HG03558 (cell line): Measurements from ENCODE around the gene MYLK2.
"Not testable (repeated sequence)": the region's sequence is repeated elsewhere in the genome, so short reads cannot be mapped to it uniquely, and the experiment has no call there.

Source experiments
- ATAC-seq: cut with Tn5 transposase; IDR thresholded peaks from one replicate; pipeline ENCODE4 v1.9.1; 2021; ENCODE audit warnings: moderate number of reproducible peaks; ENCODE audit not compliant: unreplicated experiment; ENCODE audit errors: extremely low read depth

The MYLK2 gene

GRCh38 chr20:31814142-31814541, 5.0 kb upstream of the MYLK2 start:
- not testable (repeated sequence) for ATAC-seq

GRCh38 chr20:31815408-31816188, 3.6 kb upstream of the MYLK2 start:
- no peak for ATAC-seq

GRCh38 chr20:31816221-31816620, 2.9 kb upstream of the MYLK2 start:
- ATAC-seq = no peak

GRCh38 chr20:31817461-31817860, 1.7 kb upstream of the MYLK2 start:
- no peak for ATAC-seq

DNA sequence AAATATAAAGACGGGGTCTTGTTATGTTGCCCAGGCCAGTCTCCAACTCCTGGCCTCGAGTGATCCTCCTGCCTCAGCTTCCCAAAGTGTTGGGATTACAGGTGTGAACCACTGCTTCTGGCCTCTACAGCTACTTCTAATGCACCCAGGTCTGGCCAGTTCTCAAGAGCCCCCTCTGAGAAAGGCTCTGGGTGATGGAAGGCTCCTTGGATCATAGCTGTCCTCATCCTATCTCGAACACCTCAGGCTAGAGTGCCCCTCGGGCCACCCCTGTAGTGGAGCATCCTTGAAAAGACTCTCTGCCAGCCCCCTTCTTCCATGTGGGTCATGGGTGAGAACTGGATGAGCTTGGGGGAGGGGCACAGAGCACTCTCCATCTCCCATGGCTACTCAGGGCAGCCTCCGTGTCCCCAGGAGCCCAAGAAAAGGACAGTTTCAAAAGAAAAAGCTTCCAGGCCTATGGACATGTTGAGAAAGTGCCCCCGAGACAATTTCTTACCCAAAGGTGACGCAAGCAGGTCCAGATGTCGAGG, 714 bp upstream of the MYLK2 start:
- ATAC-seq = no peak

DNA sequence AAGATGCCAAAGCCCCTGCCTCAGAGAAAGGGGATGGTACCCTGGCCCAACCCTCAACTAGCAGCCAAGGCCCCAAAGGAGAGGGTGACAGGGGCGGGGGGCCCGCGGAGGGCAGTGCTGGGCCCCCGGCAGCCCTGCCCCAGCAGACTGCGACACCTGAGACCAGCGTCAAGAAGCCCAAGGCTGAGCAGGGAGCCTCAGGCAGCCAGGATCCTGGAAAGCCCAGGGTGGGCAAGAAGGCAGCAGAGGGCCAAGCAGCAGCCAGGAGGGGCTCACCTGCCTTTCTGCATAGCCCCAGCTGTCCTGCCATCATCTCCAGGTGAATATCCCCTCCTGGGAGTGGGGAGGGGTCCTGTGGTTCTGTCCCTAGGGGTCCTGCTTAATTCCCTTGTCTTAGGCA, 1.1 kb downstream of the MYLK2 start:
- ATAC-seq = no peak

GRCh38 chr20:31821427-31821826, 2.3 kb downstream of the MYLK2 start:
- no peak for ATAC-seq

- no peak for ATAC-seq
Observed at GRCh38 chr20:31822421-31823330, 3.5 kb downstream of the MYLK2 start.

- ATAC-seq = no peak
Observed at GRCh38 chr20:31823360-31824124, 4.4 kb downstream of the MYLK2 start.

DNA sequence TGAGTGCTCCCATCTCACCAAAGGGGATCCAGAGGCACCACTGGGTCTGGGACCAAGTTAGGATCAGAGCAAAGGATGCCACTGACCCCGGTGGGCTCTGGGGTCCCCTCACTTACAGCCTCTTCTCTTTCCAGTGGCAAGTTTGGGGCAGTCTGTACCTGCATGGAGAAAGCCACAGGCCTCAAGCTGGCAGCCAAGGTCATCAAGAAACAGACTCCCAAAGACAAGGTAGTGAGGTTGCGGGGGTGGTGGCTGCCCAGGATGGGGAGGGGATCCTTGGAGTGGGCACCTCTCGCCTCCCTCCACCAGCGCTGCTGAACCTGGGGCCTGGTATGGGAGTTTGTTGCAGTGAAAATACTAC, 4.9 kb downstream of the MYLK2 start:
- ATAC-seq = no peak

- ATAC-seq = no peak
Observed at GRCh38 chr20:31824554-31825313, 5.6 kb downstream of the MYLK2 start.

DNA sequence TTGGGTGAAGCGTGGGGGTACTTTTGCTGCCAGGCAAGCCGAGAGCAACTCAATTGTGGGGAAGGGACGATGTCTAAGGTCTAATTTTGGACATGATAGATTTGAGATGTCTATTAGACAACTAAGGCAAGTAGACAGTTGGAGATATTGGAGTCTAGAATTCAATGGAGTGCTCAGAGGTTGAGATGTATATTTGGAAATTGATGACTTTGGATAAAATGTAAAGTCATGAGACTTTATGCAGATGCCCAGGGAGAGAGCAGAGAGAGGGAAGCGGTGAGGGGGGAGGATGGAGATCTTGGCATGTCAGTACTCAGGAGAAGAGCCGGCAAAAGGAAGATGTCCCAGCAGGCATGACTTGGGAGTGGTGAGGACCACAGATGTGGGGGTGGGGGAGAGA, 6.9 kb downstream of the MYLK2 start:
- no peak for ATAC-seq

DNA sequence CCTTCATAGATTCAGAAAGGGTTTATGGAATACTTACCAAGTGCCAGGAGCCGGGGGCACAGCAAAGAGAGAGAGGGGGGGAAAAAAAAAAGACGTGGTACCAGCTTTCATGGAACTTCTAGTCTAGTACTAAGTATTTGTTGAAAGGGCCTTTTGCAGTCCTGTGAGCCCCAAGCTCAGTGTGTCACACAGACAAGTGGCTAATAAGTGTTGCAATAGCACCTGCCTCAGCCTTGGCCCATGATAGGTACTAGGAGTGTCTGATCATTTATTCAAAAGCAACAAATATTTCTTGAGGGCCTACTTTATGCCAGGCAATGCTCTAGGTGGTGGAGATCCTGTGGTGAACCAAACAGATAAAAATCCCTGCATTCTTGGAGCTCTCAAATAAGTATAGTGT, 7.9 kb downstream of the MYLK2 start:
- ATAC-seq = no peak

DNA sequence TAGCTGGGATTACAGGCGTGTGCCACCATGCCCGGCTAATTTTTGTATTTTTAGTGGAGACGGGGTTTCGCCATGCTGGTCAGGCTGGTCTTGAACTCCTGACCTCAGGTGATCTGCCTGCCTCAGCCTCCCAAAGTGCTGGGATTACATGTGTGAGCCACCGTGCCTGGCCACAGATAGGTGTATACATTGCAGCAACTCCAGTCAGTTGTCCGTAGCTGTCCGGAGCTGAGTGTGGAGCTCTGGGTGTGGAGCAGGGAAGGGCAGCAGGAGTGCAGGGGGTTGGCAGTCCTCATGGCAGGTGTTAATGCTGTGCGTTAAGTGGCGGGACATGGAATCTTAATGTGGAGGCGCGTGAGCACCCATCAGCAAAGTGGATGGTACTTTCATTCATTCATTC, 8.9 kb downstream of the MYLK2 start:
- ATAC-seq = not testable (repeated sequence)

DNA sequence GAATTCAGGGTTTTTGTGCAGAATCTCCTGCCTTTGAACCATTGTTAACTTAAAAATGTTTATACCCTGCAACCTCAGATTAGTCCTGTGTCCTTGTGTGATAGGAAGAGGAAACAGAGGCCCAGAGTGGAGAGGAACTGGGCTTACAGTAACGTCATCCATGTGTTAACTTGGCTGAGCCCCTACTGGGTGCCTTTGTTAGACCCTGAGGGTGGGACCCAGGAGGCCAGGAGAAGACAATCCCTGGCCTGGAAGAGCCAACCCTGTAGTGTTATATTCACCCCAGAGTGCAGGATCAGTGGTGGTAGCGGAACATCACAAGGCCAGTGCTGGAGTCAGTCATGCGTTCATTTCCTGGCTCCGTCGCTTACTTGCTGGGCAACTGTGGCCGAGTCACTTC, 10.6 kb downstream of the MYLK2 start:
- no peak for ATAC-seq

DNA sequence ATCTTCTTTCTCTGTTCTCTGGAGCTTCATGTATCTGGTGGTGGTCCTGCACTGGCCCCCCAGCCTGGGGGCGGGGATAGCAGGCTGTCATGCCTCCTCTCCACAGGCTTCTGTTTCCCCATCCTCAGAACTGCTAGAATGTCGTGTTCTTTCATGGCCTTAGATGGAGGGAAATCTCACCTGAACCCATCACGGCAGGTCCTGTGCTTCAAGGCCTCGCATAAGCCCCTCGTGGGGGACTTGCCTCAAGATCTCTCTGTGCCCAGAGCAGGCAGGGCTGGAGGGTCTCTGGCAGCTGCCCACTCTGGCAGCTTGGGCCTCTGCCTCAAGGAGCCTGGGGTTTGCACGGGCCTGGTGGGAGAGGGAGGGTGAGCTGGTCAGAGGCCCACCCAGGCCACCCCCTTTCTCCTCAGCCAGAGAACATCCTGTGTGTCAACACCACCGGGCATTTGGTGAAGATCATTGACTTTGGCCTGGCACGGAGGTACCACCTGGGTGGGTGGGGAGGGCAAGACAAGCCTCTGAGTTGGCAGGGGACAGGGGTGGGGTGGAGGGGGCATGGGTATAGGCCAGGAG, 11.3 kb downstream of the MYLK2 start:
- ATAC-seq = no peak

DNA sequence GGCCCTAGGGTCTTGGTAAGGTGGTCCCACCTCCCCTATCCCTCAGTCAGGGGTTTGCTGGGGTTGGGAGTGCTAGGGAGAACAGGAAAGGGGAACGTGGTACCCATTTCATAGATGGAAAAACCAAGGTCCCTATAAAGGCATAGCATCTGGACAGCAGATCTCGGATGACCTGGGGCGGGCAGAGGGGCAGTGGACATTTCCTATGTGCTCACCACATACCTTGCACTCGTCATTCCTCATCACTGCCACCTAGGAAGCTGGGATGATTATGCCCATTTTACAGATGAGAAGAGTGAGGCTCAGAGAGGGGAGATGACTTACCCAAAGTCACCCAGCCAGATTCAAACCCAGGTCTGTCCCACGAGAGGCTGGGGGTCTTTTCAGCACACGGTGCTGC, 12.1 kb downstream of the MYLK2 start:
- ATAC-seq = no peak

- ATAC-seq = no peak
Observed at GRCh38 chr20:31831771-31832306, 12.7 kb downstream of the MYLK2 start.
